ENCODE measurements around the gene MS4A6A.
"Not testable (repeated sequence)": the region's sequence is repeated elsewhere in the genome, so short reads cannot be mapped to it uniquely, and the experiment has no call there.

The MS4A6A gene

DNA sequence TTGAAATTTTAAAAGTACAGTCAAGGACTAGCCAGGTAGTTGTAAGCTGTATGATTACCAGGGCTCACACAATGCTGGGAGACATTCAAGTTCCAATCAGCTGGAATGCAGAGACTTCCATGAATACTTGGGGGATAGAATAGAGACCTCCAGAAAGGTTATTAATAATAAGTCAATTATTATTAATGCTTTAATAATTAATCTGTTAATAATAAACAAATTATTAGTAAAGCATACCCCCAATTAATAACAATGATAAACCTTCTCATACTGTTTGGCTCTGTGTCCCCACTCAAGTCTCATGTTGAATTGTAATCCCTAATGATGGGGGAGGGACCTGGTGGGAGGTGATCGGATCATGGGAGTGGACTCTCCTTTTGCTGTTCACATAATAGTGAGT lies 14.6 kb upstream of the MS4A6A start:
- TF ChIP-seq, protein P1, sequence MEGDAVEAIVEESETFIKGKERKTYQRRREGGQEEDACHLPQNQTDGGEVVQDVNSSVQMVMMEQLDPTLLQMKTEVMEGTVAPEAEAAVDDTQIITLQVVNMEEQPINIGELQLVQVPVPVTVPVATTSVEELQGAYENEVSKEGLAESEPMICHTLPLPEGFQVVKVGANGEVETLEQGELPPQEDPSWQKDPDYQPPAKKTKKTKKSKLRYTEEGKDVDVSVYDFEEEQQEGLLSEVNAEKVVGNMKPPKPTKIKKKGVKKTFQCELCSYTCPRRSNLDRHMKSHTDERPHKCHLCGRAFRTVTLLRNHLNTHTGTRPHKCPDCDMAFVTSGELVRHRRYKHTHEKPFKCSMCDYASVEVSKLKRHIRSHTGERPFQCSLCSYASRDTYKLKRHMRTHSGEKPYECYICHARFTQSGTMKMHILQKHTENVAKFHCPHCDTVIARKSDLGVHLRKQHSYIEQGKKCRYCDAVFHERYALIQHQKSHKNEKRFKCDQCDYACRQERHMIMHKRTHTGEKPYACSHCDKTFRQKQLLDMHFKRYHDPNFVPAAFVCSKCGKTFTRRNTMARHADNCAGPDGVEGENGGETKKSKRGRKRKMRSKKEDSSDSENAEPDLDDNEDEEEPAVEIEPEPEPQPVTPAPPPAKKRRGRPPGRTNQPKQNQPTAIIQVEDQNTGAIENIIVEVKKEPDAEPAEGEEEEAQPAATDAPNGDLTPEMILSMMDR (IDR thresholded peaks at IDR 0.05; ENCODE audit: insufficient read depth, low read depth, low read length, missing control alignments) = no peak
- no peak for DNase-seq (ENCODE audit: low read depth)
- no peak overlapping the region for H3K4me3 ChIP-seq (ENCODE audit: low read length)

DNA sequence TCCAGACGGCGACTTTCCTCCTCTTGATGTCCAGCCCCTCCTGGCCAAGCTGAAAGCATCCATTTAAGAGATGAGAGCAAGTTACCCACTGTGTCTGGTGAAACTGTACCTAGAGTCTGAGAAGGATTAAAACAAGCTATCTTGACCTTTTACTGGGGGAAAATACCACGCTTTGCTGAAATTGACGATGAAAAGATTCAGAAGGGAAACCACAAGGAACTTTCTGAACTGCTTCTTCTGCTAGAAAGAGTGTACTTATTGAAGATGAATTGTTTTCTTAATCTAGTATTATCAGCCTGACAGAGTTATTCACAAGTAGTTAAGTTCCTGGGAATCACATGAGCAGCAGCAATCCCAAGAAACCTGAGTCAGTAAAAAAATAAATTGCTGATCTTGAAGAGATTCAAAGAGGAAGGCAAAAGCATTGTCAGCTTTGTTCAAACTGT lies 13.1 kb upstream of the MS4A6A start:
- no peak overlapping the region for H3K4me3 ChIP-seq (ENCODE audit: low read length)
- no peak for DNase-seq (ENCODE audit: low read depth)
- TF ChIP-seq, protein P1 (IDR thresholded peaks at IDR 0.05; ENCODE audit: insufficient read depth, low read depth, low read length, missing control alignments) = no peak

DNA sequence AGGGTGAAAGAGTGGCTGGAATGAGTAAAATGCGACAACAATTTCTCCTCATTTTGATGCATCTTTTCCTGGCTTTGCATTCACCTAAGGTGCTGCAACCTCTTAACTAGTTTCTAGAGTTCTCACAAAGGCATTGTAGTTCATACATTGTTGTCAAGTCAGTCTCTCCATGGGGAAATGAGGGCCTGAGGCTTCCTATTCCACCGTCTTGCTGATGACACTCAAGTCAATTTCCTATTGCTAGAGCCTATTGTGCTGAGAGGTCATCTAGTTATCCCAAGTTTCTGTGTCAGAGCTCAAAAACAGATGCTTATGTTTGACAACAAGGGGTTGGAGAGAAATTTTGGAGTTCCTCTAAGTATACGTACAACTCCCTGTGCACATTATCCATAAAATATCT lies 11.6 kb upstream of the MS4A6A start:
- no peak overlapping the region for H3K4me3 ChIP-seq (ENCODE audit: low read length)
- TF ChIP-seq, protein P1 (IDR thresholded peaks at IDR 0.05; ENCODE audit: insufficient read depth, low read depth, low read length, missing control alignments) = no peak
- no peak for DNase-seq (ENCODE audit: low read depth)

DNA sequence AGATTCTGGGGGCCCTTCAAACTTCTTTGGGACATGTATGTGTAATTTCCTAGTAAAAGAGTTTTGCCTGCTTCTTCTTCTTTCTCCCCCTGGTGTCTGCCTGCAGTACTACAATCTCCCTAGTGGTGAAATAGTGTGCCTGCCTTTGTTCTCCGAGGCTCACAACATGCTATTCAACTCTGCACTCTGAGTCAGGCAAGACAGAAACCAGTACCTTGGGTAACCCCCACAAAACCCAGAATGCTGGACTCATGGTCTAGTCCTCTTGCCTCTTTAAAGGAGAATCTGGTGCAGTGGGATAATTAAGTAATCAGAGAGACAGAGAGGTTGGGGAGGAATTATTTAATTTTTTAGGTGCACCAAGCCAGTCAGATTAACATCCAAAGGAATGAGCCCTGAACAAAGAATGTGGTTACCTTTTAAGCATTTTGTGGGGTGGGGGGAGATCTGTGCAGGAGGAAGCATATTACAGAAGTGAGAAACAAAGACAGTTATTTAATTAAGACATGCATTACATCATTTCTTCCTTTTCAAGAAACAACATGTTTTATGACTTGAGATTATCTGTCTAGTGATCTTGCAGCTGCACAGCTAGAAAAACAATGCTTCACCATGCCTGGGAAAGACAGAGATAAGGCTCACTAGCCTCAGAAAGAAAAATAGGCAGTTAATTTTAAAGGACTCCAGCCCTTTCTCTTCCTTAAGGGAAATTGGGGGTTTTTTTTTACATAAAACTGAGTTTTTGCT lies 11.0 kb upstream of the MS4A6A start:
- DNase-seq (ENCODE audit: low read depth) = peak; percentile 86
- no peak overlapping the region for H3K4me3 ChIP-seq (ENCODE audit: low read length)
- TF ChIP-seq, protein P1 (IDR thresholded peaks at IDR 0.05; ENCODE audit: insufficient read depth, low read depth, low read length, missing control alignments) = peak; percentile 97

DNA sequence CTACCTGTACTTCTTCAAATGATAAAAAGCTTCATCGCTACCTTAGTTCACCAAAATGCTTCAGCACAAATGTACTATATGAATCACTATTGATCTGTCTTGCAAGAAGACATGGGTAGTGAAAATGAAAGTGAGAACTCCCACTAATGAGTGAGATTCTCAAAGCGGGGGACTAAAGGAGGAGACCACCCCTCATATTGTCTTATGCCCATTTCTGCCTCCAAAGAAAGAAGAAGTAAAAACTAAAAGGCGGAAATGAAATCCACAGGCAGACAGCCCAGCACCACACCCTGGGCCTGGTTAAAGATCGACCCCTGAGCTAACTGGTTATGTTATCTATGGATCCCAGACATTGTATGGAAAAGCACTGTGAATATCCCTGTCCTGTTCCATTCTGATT lies 9.7 kb upstream of the MS4A6A start:
- not testable (repeated sequence) for DNase-seq (ENCODE audit: low read depth)

DNA sequence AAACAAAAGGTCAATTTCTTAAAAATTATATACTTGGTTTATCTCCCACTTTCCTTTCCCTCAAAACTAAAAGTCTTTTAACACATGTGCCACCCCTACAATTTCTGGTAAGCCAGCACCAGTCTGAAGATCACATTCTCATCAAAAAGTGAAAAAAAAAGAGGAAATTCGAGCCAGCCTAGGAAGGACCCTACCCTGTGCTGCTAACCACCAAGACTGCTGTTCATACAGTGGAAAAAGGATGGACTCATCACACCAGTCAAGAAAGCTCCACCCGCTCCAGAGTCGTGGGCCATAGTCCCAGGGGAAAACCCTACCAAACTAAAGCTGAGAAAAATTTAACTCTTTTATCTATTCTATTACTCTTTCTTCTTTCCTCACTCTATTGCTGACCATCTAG lies 5.6 kb upstream of the MS4A6A start:
- not testable (repeated sequence) for DNase-seq (ENCODE audit: low read depth); H3K4me3 ChIP-seq (ENCODE audit: low read length)

More for the DNA sequence above, 9.7 kb upstream of the MS4A6A start:
- H3K4me3 ChIP-seq (ENCODE audit: low read length) = not testable (repeated sequence)

DNA sequence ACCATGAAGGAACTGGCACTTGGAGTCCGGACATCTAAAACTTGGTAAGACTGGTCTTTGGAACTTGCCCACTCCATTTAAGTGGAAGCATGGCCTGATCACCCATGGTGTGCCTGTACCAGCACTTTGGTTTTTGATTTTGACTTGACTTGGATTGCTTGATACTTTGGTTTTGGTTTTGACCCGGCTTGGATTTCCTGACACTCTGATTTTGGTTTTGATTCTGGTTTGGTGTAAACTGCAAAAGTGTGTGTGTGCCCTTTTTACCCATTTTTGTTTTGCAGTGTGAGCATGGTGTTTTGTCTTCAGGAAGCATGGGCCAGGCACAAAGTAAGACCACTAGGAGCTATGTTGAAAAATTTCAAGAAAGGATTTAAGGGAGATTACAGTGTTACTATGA lies 3.2 kb upstream of the MS4A6A start:
- H3K4me3 ChIP-seq (ENCODE audit: low read length); DNase-seq (ENCODE audit: low read depth): not testable (repeated sequence)

DNA sequence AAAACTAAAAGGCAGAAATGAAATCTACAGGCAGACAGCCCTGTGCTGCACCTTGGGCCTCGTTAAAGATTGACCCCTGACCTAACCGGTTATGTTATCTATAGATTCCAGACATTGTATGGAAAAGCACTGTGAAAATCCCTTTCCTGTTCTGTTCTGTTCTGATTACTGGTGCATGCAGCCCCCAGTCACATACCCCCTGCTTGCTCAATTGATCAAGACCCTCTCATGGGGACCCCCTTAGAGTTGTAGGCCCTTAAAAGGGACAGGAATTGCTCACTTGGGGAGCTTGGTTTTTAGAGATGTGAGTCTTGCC lies 2.6 kb upstream of the MS4A6A start:
- H3K4me3 ChIP-seq (ENCODE audit: low read length); DNase-seq (ENCODE audit: low read depth): not testable (repeated sequence)

DNA sequence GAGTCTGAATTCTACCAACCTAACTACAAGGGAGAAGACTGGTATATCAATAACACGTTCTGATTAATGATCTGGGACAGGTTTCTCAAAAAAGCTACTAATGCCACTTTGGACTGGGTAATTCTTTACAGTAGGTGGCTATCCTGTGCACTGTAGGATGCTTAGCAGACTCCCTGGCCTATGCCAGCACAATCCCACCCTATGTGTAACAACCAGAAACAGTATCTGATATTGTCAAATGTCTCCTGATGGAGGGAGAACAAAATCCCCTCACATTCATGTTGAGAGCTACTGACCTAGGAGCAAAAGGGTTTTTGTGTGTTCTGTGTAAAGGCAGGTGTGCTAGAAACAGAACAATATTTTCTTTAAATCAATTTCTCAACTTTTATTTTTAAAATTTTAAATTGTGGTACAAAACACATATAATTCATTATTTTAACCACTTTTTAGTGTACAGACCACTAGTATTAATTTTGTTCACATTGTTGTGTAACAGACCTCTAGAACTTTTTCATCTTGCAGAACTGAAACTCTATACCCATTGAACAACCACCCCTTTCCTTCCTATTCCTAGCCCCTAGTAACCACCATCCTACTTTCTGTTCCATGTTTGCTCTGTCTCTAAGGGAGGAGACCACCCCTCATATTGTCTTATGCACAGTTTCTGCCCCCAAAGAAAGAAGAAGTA lies 2.1 kb upstream of the MS4A6A start:
- no peak for DNase-seq (ENCODE audit: low read depth)
- H3K4me3 ChIP-seq (ENCODE audit: low read length) = no peak overlapping the region
- TF ChIP-seq, protein P1 (IDR thresholded peaks at IDR 0.05; ENCODE audit: insufficient read depth, low read depth, low read length, missing control alignments) = no peak
